Measurements from ENCODE around the gene GPR21. TPM values are rescaled to one million over a fixed set of nuclear protein-coding genes. Genes with fewer than 3 reads are reported as not detected.

The GPR21 gene
- total RNA-seq, 2 donors from 2014 or later = 1.5 to 1.8 TPM

GRCh38 chr9:123027517-123027916 lies 6.0 kb upstream of the GPR21 start:
- Histone ChIP-seq H3K36me3 (ENCODE audit: control insufficient read depth, insufficient read depth, low read length) (peaks cover 49% of the 10 kb centered on the region), H3K9ac (ENCODE audit: extremely low read depth, low read length, poor library complexity, severe bottlenecking) (no peak overlapping the region), H3K4me1 (ENCODE audit: control insufficient read depth, insufficient read depth, low read length) (no peaks in the 10 kb centered on the region), H3K4me3 (ENCODE audit: low read length) (no peak overlapping the region), H3K9me3 (ENCODE audit: control insufficient read depth, low read length) (no peaks in the 10 kb centered on the region), H3K27ac (ENCODE audit: low read depth, low read length) (no peak overlapping the region), H3K27me3 (ENCODE audit: control insufficient read depth, insufficient read depth, low read length, poor library complexity, severe bottlenecking) (no peaks in the 10 kb centered on the region)
- no peaks in the 10 kb centered on the region for H3K9me3 Mint-ChIP-seq
- H3K4me3 Mint-ChIP-seq = no peak overlapping the region
- no peaks in the 10 kb centered on the region for H3K27me3 Mint-ChIP-seq (ENCODE audit: insufficient read depth)
- no peak overlapping the region for H3K27ac Mint-ChIP-seq
- WGBS, 2 experiments (ENCODE audit: insufficient coverage in 1 of 2, insufficient read length in 1 of 2) = 58 to 61% methylated on average over 2 to 3 of the region's 3 CpGs
- DNase-seq = no peak
- peaks cover 15% of the 10 kb centered on the region for H3K36me3 Mint-ChIP-seq (ENCODE audit: low read depth)
- peaks cover 24% of the 10 kb centered on the region for H3K4me1 Mint-ChIP-seq
- TF ChIP-seq, protein P1, sequence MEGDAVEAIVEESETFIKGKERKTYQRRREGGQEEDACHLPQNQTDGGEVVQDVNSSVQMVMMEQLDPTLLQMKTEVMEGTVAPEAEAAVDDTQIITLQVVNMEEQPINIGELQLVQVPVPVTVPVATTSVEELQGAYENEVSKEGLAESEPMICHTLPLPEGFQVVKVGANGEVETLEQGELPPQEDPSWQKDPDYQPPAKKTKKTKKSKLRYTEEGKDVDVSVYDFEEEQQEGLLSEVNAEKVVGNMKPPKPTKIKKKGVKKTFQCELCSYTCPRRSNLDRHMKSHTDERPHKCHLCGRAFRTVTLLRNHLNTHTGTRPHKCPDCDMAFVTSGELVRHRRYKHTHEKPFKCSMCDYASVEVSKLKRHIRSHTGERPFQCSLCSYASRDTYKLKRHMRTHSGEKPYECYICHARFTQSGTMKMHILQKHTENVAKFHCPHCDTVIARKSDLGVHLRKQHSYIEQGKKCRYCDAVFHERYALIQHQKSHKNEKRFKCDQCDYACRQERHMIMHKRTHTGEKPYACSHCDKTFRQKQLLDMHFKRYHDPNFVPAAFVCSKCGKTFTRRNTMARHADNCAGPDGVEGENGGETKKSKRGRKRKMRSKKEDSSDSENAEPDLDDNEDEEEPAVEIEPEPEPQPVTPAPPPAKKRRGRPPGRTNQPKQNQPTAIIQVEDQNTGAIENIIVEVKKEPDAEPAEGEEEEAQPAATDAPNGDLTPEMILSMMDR (conservative IDR thresholded peaks at IDR 0.05) = no peak

DNA sequence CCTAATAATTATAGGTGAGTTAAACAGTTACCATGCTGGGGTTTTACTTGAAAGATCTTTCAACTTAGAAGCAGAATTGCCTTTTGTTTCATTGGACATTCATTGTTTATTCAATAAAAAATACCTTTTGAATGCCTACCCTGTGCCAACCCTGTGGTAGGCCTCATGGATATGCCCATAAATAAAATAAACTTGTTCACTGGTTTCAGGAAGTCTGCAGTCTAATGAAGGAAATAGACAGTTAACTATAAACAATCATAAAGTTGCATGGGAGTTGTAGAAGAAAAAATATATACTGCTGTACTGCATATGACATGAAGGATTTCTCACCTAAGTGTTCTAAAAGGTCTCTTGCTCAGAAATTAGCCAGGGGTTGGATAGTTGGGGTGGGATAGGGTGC lies 5.3 kb upstream of the GPR21 start:
- H3K4me3 Mint-ChIP-seq = no peak overlapping the region
- H3K27ac Mint-ChIP-seq = no peak overlapping the region

DNA sequence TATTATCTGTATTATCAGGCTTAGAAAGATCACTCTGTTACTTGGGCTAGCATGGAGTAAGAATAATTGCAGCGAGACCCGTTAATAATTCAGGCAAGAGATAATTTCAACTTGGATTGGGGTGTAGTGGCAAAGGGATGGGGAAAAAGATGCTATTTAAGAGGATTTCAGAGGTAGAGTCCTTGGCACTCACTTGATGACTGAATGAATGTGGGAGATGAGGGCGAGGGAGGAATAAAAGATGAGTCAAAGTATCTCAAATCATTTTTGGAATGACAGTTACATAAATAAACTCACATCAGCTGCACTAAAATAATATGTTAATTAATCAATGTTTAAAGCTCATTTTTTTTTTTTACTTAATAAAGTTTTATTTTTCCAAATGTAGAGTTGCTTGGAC lies 4.5 kb upstream of the GPR21 start:
- TF ChIP-seq, protein P1 (conservative IDR thresholded peaks at IDR 0.05) = no peak
- peaks cover 24% of the 10 kb centered on the region for H3K4me1 Mint-ChIP-seq
- 99 to 100% methylated on average over 1 to 2 of the region's 3 CpGs for WGBS, 2 experiments (ENCODE audit: insufficient coverage in 1 of 2, insufficient read length in 1 of 2)
- H3K4me3 ChIP-seq (ENCODE audit: low read length) = no peak overlapping the region
- no peaks in the 10 kb centered on the region for H3K9me3 ChIP-seq (ENCODE audit: control insufficient read depth, low read length)
- H3K27me3 ChIP-seq (ENCODE audit: control insufficient read depth, insufficient read depth, low read length, poor library complexity, severe bottlenecking) = no peaks in the 10 kb centered on the region
- H3K36me3 Mint-ChIP-seq (ENCODE audit: low read depth) = peaks cover 7% of the 10 kb centered on the region
- no peak overlapping the region for H3K9ac ChIP-seq (ENCODE audit: extremely low read depth, low read length, poor library complexity, severe bottlenecking)
- H3K4me1 ChIP-seq (ENCODE audit: control insufficient read depth, insufficient read depth, low read length) = no peaks in the 10 kb centered on the region
- H3K4me3 Mint-ChIP-seq = no peak overlapping the region
- H3K27me3 Mint-ChIP-seq (ENCODE audit: insufficient read depth) = no peaks in the 10 kb centered on the region
- no peak overlapping the region for H3K27ac ChIP-seq (ENCODE audit: low read depth, low read length)
- H3K27ac Mint-ChIP-seq = no peak overlapping the region
- DNase-seq = no peak
- H3K36me3 ChIP-seq (ENCODE audit: control insufficient read depth, insufficient read depth, low read length) = peaks cover 36% of the 10 kb centered on the region
- no peaks in the 10 kb centered on the region for H3K9me3 Mint-ChIP-seq

More for the DNA sequence above, 5.3 kb upstream of the GPR21 start:
- Mint-ChIP-seq H3K9me3 (no peaks in the 10 kb centered on the region), H3K4me1 (peaks cover 24% of the 10 kb centered on the region), H3K36me3 (ENCODE audit: low read depth) (peaks cover 10% of the 10 kb centered on the region), H3K27me3 (ENCODE audit: insufficient read depth) (no peaks in the 10 kb centered on the region)
- no peak overlapping the region for H3K27ac ChIP-seq (ENCODE audit: low read depth, low read length)
- H3K9ac ChIP-seq (ENCODE audit: extremely low read depth, low read length, poor library complexity, severe bottlenecking) = no peak overlapping the region
- H3K36me3 ChIP-seq (ENCODE audit: control insufficient read depth, insufficient read depth, low read length) = peaks cover 44% of the 10 kb centered on the region
- TF ChIP-seq, protein P1 (conservative IDR thresholded peaks at IDR 0.05) = no peak
- H3K27me3 ChIP-seq (ENCODE audit: control insufficient read depth, insufficient read depth, low read length, poor library complexity, severe bottlenecking) = no peaks in the 10 kb centered on the region
- no peak overlapping the region for H3K4me3 ChIP-seq (ENCODE audit: low read length)
- H3K4me1 ChIP-seq (ENCODE audit: control insufficient read depth, insufficient read depth, low read length) = no peaks in the 10 kb centered on the region
- no peaks in the 10 kb centered on the region for H3K9me3 ChIP-seq (ENCODE audit: control insufficient read depth, low read length)
- no peak for DNase-seq
